ENCODE measurements around the gene PRELID3B.

PRELID3B gene

GRCh38 chr20:59074456-59074855 lies 31.9 kb upstream of the PRELID3B start:
- Histone ChIP-seq H3K27me3 (peaks cover 80% of the 10 kb centered on the region), H3K9me3 (no peaks in the 10 kb centered on the region), H3K4me1 (ENCODE audit: control insufficient read depth in 1 of 2, insufficient read depth in 1 of 2, low read depth in 1 of 2, low read length in 1 of 2) (no peaks in the 10 kb centered on the region), H3K36me3 (no peaks in the 10 kb centered on the region), H3K27ac (no peak overlapping the region), H3K4me3 (ENCODE audit: low read depth in 1 of 2, low read length in 1 of 2) (no peak overlapping the region)
- TF ChIP-seq CTCF (IDR thresholded peaks at IDR 0.05): no peak

- no peaks in the 10 kb centered on the region for H3K36me3 ChIP-seq
- no peak overlapping the region for H3K27ac ChIP-seq
- TF ChIP-seq CTCF (IDR thresholded peaks at IDR 0.05): no peak
- no peaks in the 10 kb centered on the region for H3K9me3 ChIP-seq
- H3K4me3 ChIP-seq (ENCODE audit: low read depth in 1 of 2, low read length in 1 of 2): no peak overlapping the region
- no peaks in the 10 kb centered on the region for H3K4me1 ChIP-seq (ENCODE audit: control insufficient read depth in 1 of 2, insufficient read depth in 1 of 2, low read depth in 1 of 2, low read length in 1 of 2)
- H3K27me3 ChIP-seq: peaks cover 80% of the 10 kb centered on the region
Observed at GRCh38 chr20:59073582-59073981, 31.0 kb upstream of the PRELID3B start.

GRCh38 chr20:59071216-59071615 lies 28.6 kb upstream of the PRELID3B start:
- H3K4me1 ChIP-seq (ENCODE audit: control insufficient read depth in 1 of 2, insufficient read depth in 1 of 2, low read depth in 1 of 2, low read length in 1 of 2): no peaks in the 10 kb centered on the region
- no peaks in the 10 kb centered on the region for H3K9me3 ChIP-seq
- H3K36me3 ChIP-seq: no peaks in the 10 kb centered on the region
- H3K27ac ChIP-seq: no peak overlapping the region
- peaks cover 75% of the 10 kb centered on the region for H3K27me3 ChIP-seq
- TF ChIP-seq CTCF (IDR thresholded peaks at IDR 0.05): no peak
- no peak overlapping the region for H3K4me3 ChIP-seq (ENCODE audit: low read depth in 1 of 2, low read length in 1 of 2)

GRCh38 chr20:59069026-59069425 lies 26.4 kb upstream of the PRELID3B start:
- Histone ChIP-seq H3K9me3 (no peaks in the 10 kb centered on the region), H3K27me3 (peaks cover 74% of the 10 kb centered on the region), H3K36me3 (no peaks in the 10 kb centered on the region), H3K4me1 (ENCODE audit: control insufficient read depth in 1 of 2, insufficient read depth in 1 of 2, low read depth in 1 of 2, low read length in 1 of 2) (no peaks in the 10 kb centered on the region), H3K27ac (no peak overlapping the region), H3K4me3 (ENCODE audit: low read depth in 1 of 2, low read length in 1 of 2) (no peak overlapping the region)
- no peak for TF ChIP-seq CTCF (IDR thresholded peaks at IDR 0.05)

GRCh38 chr20:59068534-59068933 lies 25.9 kb upstream of the PRELID3B start:
- no peaks in the 10 kb centered on the region for H3K4me1 ChIP-seq (ENCODE audit: control insufficient read depth in 1 of 2, insufficient read depth in 1 of 2, low read depth in 1 of 2, low read length in 1 of 2)
- H3K36me3 ChIP-seq: no peaks in the 10 kb centered on the region
- no peak overlapping the region for H3K27ac ChIP-seq
- peaks cover 74% of the 10 kb centered on the region for H3K27me3 ChIP-seq
- no peak for TF ChIP-seq CTCF (IDR thresholded peaks at IDR 0.05)
- no peaks in the 10 kb centered on the region for H3K9me3 ChIP-seq
- no peak overlapping the region for H3K4me3 ChIP-seq (ENCODE audit: low read depth in 1 of 2, low read length in 1 of 2)

GRCh38 chr20:59064214-59064722 lies 21.7 kb upstream of the PRELID3B start:
- H3K27ac ChIP-seq: no peak overlapping the region
- no peak for TF ChIP-seq CTCF (IDR thresholded peaks at IDR 0.05)
- H3K4me1 ChIP-seq (ENCODE audit: control insufficient read depth in 1 of 2, insufficient read depth in 1 of 2, low read depth in 1 of 2, low read length in 1 of 2): no peaks in the 10 kb centered on the region
- no peaks in the 10 kb centered on the region for H3K9me3 ChIP-seq
- no peaks in the 10 kb centered on the region for H3K36me3 ChIP-seq
- H3K4me3 ChIP-seq (ENCODE audit: low read depth in 1 of 2, low read length in 1 of 2): no peak overlapping the region
- H3K27me3 ChIP-seq: peaks cover 87% of the 10 kb centered on the region

Data from neutrophil (primary cell).